A549 (cell line): Measurements from ENCODE around the gene OCRL.

Source experiments
- CHD2 ChIP-seq: fragments of 150-350 bp; IDR thresholded peaks from 2 replicates; pipeline ENCODE4 v1.6.1; 2014; ENCODE audit warnings: low read length; ENCODE audit not compliant: partially characterized antibody
- CTCF ChIP-seq: fragments of >200 bp; sonication (Bioruptor Twin); formaldehyde crosslinking; IDR thresholded peaks from 3 replicates; pipeline ENCODE4 v1.5.1; 2016
- JUN ChIP-seq, 2 experiments: fragments of >200 bp; sonication (Bioruptor Twin); formaldehyde crosslinking; IDR thresholded peaks; 2 replicates in 1 of 2; 3 replicates in 1 of 2; pipeline ENCODE4 v1.6.1; 2016 to 2017
- KDM1A ChIP-seq: fragments of 200-600 bp; sonication (generic); IDR thresholded peaks from 2 replicates; pipeline ENCODE4 v1.6.1; 2016; ENCODE audit warnings: low read depth, mild to moderate bottlenecking
- MAFK ChIP-seq: fragments of 450-650 bp; IDR thresholded peaks from 2 replicates; pipeline ENCODE4 v1.6.1; 2014; ENCODE audit not compliant: partially characterized antibody
- RCOR1 ChIP-seq: fragments of 150-350 bp; IDR thresholded peaks from 2 replicates; pipeline ENCODE4 v1.6.1; 2014; ENCODE audit warnings: antibody characterized with exemption, low read length, low read depth
- ZNF302 ChIP-seq: fragments of 250-450 bp; sonication (Bioruptor Pico); IDR thresholded peaks from 2 replicates; pipeline ENCODE4 v1.9.0; 2021; ENCODE audit warnings: inconsistent platforms, mild to moderate bottlenecking, moderate library complexity

GRCh38 chrX:129618997-129619396 is 78.9 kb downstream of the OCRL start:
- TF ChIP-seq KDM1A (no peak), CHD2 (no peak), CTCF (no peak), RCOR1 (no peak), ZNF302 (CRISPR knock-in tag) (no peak), JUN (IDR thresholded peaks at IDR 0.05) (no peak), MAFK (no peak)
